ENCODE data around the gene FAF2. TPM values are rescaled to one million over a fixed set of nuclear protein-coding genes. Genes with fewer than 3 reads are reported as not detected.

FAF2 gene
- total and polyA plus RNA-seq, 3 experiments from 2014 or later = 13.5 to 45.2 (median 45.1) TPM

- Mint-ChIP-seq H3K27ac (peak overlapping the region in 6 of 8 donors; percentile 19 to 90 (median 66)), H3K4me3 (peak overlapping the region in 5 of 7 donors; percentile 1 to 82 (median 73)), H3K27me3 (peaks cover 0 to 1% of the 10 kb centered on the region in 2 donors), H3K36me3 (no peaks in the 10 kb centered on the region), H3K9me3 (no peaks in the 10 kb centered on the region), H3K4me1 (peaks cover 20 to 27% (median 23%) of the 10 kb centered on the region in 3 donors)
- Histone ChIP-seq H3K27me3 (ENCODE audit: insufficient read depth, low read length, poor library complexity, severe bottlenecking) (no peaks in the 10 kb centered on the region), H3K27ac (ENCODE audit: low read depth, low read length) (no peak overlapping the region), H3K4me3 (ENCODE audit: low read length) (no peak overlapping the region), H3K36me3 (ENCODE audit: insufficient read depth, low read length) (no peaks in the 10 kb centered on the region), H3K4me1 (ENCODE audit: insufficient read depth, low read length) (peaks cover 15% of the 10 kb centered on the region), H3K9me3 (ENCODE audit: low read length) (no peaks in the 10 kb centered on the region)
- peak in 2 of 5 donors; percentile 9 to 40 for DNase-seq
- ChIA-PET CTCF (no interaction called here), POLR2A (interaction anchor here (1.0 kb wide), 1 partner anchor 17 kb away, joined by 3 read pairs; no protein-coding TSS in a partner anchor)
Measured at GRCh38 chr5:176517053-176517661, 69.0 kb downstream of the FAF2 start.

- H3K27me3 ChIP-seq (ENCODE audit: insufficient read depth, low read length, poor library complexity, severe bottlenecking) = no peaks in the 10 kb centered on the region
- Mint-ChIP-seq H3K4me1 (peaks cover 20 to 27% (median 21%) of the 10 kb centered on the region in 3 donors), H3K27ac (no peak overlapping the region), H3K36me3 (no peaks in the 10 kb centered on the region), H3K27me3 (peaks cover 0 to 1% of the 10 kb centered on the region in 2 donors), H3K4me3 (no peak overlapping the region), H3K9me3 (no peaks in the 10 kb centered on the region)
- ChIA-PET POLR2A (no interaction called here), CTCF (no interaction called here)
- no peak overlapping the region for H3K27ac ChIP-seq (ENCODE audit: low read depth, low read length)
- H3K4me3 ChIP-seq (ENCODE audit: low read length) = no peak overlapping the region
- no peak for DNase-seq
- no peaks in the 10 kb centered on the region for H3K36me3 ChIP-seq (ENCODE audit: insufficient read depth, low read length)
- no peaks in the 10 kb centered on the region for H3K9me3 ChIP-seq (ENCODE audit: low read length)
- H3K4me1 ChIP-seq (ENCODE audit: insufficient read depth, low read length) = peaks cover 15% of the 10 kb centered on the region
Measured at GRCh38 chr5:176519810-176520720, 71.9 kb downstream of the FAF2 start.

GRCh38 chr5:176521286-176521685 lies 73.1 kb downstream of the FAF2 start:
- Mint-ChIP-seq H3K27ac (peak overlapping the region in 1 of 8 donors; percentile 65), H3K27me3 (peaks cover 0 to 1% of the 10 kb centered on the region in 2 donors), H3K36me3 (peaks cover 0 to 2% (median 0%) of the 10 kb centered on the region in 3 donors), H3K9me3 (no peaks in the 10 kb centered on the region), H3K4me1 (peaks cover 21 to 26% (median 21%) of the 10 kb centered on the region in 3 donors), H3K4me3 (peak overlapping the region in 1 of 7 donors; percentile 69)
- ChIA-PET POLR2A (interaction anchor here (1.6 to 2.3 kb wide), 2 partner anchors 12 to 14 kb away, joined by 4 to 7 read pairs; no protein-coding TSS in a partner anchor), CTCF (interaction anchor here (0.8 to 1.3 kb wide), 2 partner anchors 12 to 13 kb away, joined by 3 read pairs; no protein-coding TSS in a partner anchor)
- Histone ChIP-seq H3K9me3 (ENCODE audit: low read length) (no peaks in the 10 kb centered on the region), H3K27me3 (ENCODE audit: insufficient read depth, low read length, poor library complexity, severe bottlenecking) (no peaks in the 10 kb centered on the region), H3K4me1 (ENCODE audit: insufficient read depth, low read length) (peaks cover 8% of the 10 kb centered on the region), H3K4me3 (ENCODE audit: low read length) (no peak overlapping the region), H3K27ac (ENCODE audit: low read depth, low read length) (no peak overlapping the region), H3K36me3 (ENCODE audit: insufficient read depth, low read length) (no peaks in the 10 kb centered on the region)
- DNase-seq = no peak

GRCh38 chr5:176521699-176522263 lies 73.6 kb downstream of the FAF2 start:
- Histone ChIP-seq H3K4me1 (ENCODE audit: insufficient read depth, low read length) (peaks cover 7% of the 10 kb centered on the region), H3K27ac (ENCODE audit: low read depth, low read length) (no peak overlapping the region), H3K9me3 (ENCODE audit: low read length) (no peaks in the 10 kb centered on the region), H3K36me3 (ENCODE audit: insufficient read depth, low read length) (no peaks in the 10 kb centered on the region), H3K27me3 (ENCODE audit: insufficient read depth, low read length, poor library complexity, severe bottlenecking) (no peaks in the 10 kb centered on the region), H3K4me3 (ENCODE audit: low read length) (no peak overlapping the region)
- Mint-ChIP-seq H3K27me3 (peaks cover 0 to 1% of the 10 kb centered on the region in 2 donors), H3K27ac (peak overlapping the region in 3 of 8 donors; percentile 8 to 76 (median 13)), H3K4me1 (peaks cover 20 to 25% (median 21%) of the 10 kb centered on the region in 3 donors), H3K36me3 (peaks cover 0 to 3% (median 0%) of the 10 kb centered on the region in 3 donors), H3K4me3 (peak overlapping the region in 2 of 7 donors; percentile 40 to 41), H3K9me3 (no peaks in the 10 kb centered on the region)
- CTCF ChIA-PET = interaction anchor here (0.8 to 1.3 kb wide), 2 partner anchors 12 to 13 kb away, joined by 3 read pairs; no protein-coding TSS in a partner anchor
- no peak for DNase-seq
- POLR2A ChIA-PET = interaction anchor here (0.6 to 2.3 kb wide), 3 partner anchors 12 to 67 kb away, joined by 4 to 7 read pairs (median 6); no protein-coding TSS in a partner anchor

- Mint-ChIP-seq H3K27me3 (peaks cover 0 to 1% of the 10 kb centered on the region in 2 donors), H3K9me3 (no peaks in the 10 kb centered on the region), H3K27ac (no peak overlapping the region), H3K36me3 (peaks cover 0 to 24% (median 0%) of the 10 kb centered on the region in 3 donors), H3K4me3 (no peak overlapping the region), H3K4me1 (peaks cover 16 to 25% (median 20%) of the 10 kb centered on the region in 3 donors)
- CTCF ChIA-PET = interaction anchor here (0.7 to 2.2 kb wide), 3 partner anchors 13 to 916 kb away, joined by 3 to 8 read pairs (median 4); partner anchors contain the start of gene RNF44
- Histone ChIP-seq H3K36me3 (ENCODE audit: insufficient read depth, low read length) (peaks cover 14% of the 10 kb centered on the region), H3K4me1 (ENCODE audit: insufficient read depth, low read length) (peaks cover 3% of the 10 kb centered on the region), H3K27me3 (ENCODE audit: insufficient read depth, low read length, poor library complexity, severe bottlenecking) (no peaks in the 10 kb centered on the region), H3K27ac (ENCODE audit: low read depth, low read length) (no peak overlapping the region), H3K4me3 (ENCODE audit: low read length) (no peak overlapping the region), H3K9me3 (ENCODE audit: low read length) (no peaks in the 10 kb centered on the region)
- POLR2A ChIA-PET = interaction anchor here (0.7 to 1.5 kb wide), 5 partner anchors 11 to 20 kb away, joined by 4 to 8 read pairs (median 4); partner anchors contain the start of gene RNF44
- no peak for DNase-seq
Measured at GRCh38 chr5:176524138-176524537, 76.0 kb downstream of the FAF2 start.

GRCh38 chr5:176524987-176525386 lies 76.8 kb downstream of the FAF2 start:
- POLR2A ChIA-PET = no interaction called here

GRCh38 chr5:176525677-176526076 lies 77.5 kb downstream of the FAF2 start:
- ChIA-PET CTCF (interaction anchor here (1.6 kb wide), 1 partner anchor 12 kb away, joined by 4 read pairs; the partner anchor contains the start of gene RNF44), POLR2A (no interaction called here)

More at GRCh38 chr5:176524987-176525386, 76.8 kb downstream of the FAF2 start:
- Histone ChIP-seq H3K9me3 (ENCODE audit: low read length) (no peaks in the 10 kb centered on the region), H3K27ac (ENCODE audit: low read depth, low read length) (no peak overlapping the region), H3K4me1 (ENCODE audit: insufficient read depth, low read length) (peaks cover 10% of the 10 kb centered on the region), H3K36me3 (ENCODE audit: insufficient read depth, low read length) (peaks cover 21% of the 10 kb centered on the region), H3K4me3 (ENCODE audit: low read length) (no peak overlapping the region), H3K27me3 (ENCODE audit: insufficient read depth, low read length, poor library complexity, severe bottlenecking) (no peaks in the 10 kb centered on the region)
- Mint-ChIP-seq H3K27ac (peak overlapping the region in 2 of 8 donors; percentile 21 to 25), H3K27me3 (peaks cover 0 to 1% of the 10 kb centered on the region in 2 donors), H3K36me3 (peaks cover 0 to 31% (median 0%) of the 10 kb centered on the region in 3 donors), H3K4me3 (no peak overlapping the region), H3K9me3 (no peaks in the 10 kb centered on the region), H3K4me1 (peaks cover 21 to 33% (median 25%) of the 10 kb centered on the region in 3 donors)
- CTCF ChIA-PET = interaction anchor here (1.6 kb wide), 1 partner anchor 13 kb away, joined by 4 read pairs; the partner anchor contains the start of gene RNF44
- DNase-seq = no peak

More at GRCh38 chr5:176525677-176526076, 77.5 kb downstream of the FAF2 start:
- Mint-ChIP-seq H3K36me3 (peaks cover 0 to 31% (median 0%) of the 10 kb centered on the region in 3 donors), H3K4me3 (no peak overlapping the region), H3K4me1 (peaks cover 21 to 34% (median 21%) of the 10 kb centered on the region in 3 donors), H3K9me3 (no peaks in the 10 kb centered on the region), H3K27me3 (peaks cover 0 to 1% of the 10 kb centered on the region in 2 donors), H3K27ac (peak overlapping the region in 3 of 8 donors; percentile 15 to 69 (median 25))
- no peak for DNase-seq
- H3K4me1 ChIP-seq (ENCODE audit: insufficient read depth, low read length) = peaks cover 16% of the 10 kb centered on the region
- no peaks in the 10 kb centered on the region for H3K27me3 ChIP-seq (ENCODE audit: insufficient read depth, low read length, poor library complexity, severe bottlenecking)
- H3K4me3 ChIP-seq (ENCODE audit: low read length) = no peak overlapping the region
- H3K9me3 ChIP-seq (ENCODE audit: low read length) = no peaks in the 10 kb centered on the region
- peaks cover 21% of the 10 kb centered on the region for H3K36me3 ChIP-seq (ENCODE audit: insufficient read depth, low read length)
- H3K27ac ChIP-seq (ENCODE audit: low read depth, low read length) = no peak overlapping the region
